Liver (tissue), 9 donors: ENCODE data around the gene TBXT. TPM values are rescaled to one million over a fixed set of nuclear protein-coding genes. Genes with fewer than 3 reads are reported as not detected.

ENCODE experiments used
- DNase-seq: peaks from one replicate; pipeline ENCODE4 v3.0.0-alpha.2; 2017; ENCODE audit warnings: low spot score
- H3K27ac ChIP-seq, 2 donors: one replicate each; pipeline ENCODE4 v1.7.0; 2013; ENCODE audit warnings: inconsistent platforms in 2 of 2, low read length in 2 of 2, control low read depth in 1 of 2, low read depth in 1 of 2, mild to moderate bottlenecking in 1 of 2
- H3K27me3 ChIP-seq, 4 donors: one replicate each; pipeline versions ENCODE4 v1.6.1 to v1.7.0; 2013; ENCODE audit warnings: low read length in 3 of 4, inconsistent platforms in 1 of 4, mild to moderate bottlenecking in 1 of 4, moderate library complexity in 1 of 4; ENCODE audit not compliant: control insufficient read depth in 4 of 4, insufficient read depth in 4 of 4
- H3K36me3 ChIP-seq, 4 donors: one replicate each; pipeline versions ENCODE4 v1.6.1 to v1.7.0; 2013; ENCODE audit warnings: low read length in 3 of 4, mild to moderate bottlenecking in 3 of 4, low read depth in 1 of 4, moderate library complexity in 1 of 4; ENCODE audit not compliant: control insufficient read depth in 4 of 4, insufficient read depth in 3 of 4
- H3K4me1 ChIP-seq, 4 donors: one replicate each; pipeline versions ENCODE4 v1.6.1 to v1.7.0; 2013; ENCODE audit warnings: low read length in 3 of 4, mild to moderate bottlenecking in 3 of 4, moderate library complexity in 1 of 4; ENCODE audit not compliant: control insufficient read depth in 4 of 4, insufficient read depth in 4 of 4
- H3K4me3 ChIP-seq, 3 donors: one replicate each; pipeline versions ENCODE4 v1.6.1 to v1.7.0; 2013; ENCODE audit warnings: low read length in 3 of 3, control low read depth in 1 of 3, low read depth in 1 of 3, mild to moderate bottlenecking in 1 of 3
- H3K9ac ChIP-seq, 2 donors: one replicate each; pipeline ENCODE4 v1.7.0; 2013; ENCODE audit warnings: low read length in 2 of 2, mild to moderate bottlenecking in 2 of 2, moderate library complexity in 2 of 2, control low read depth in 1 of 2, low read depth in 1 of 2
- H3K9me3 ChIP-seq, 4 donors: one replicate each; pipeline versions ENCODE4 v1.6.1 to v1.7.0; 2013; ENCODE audit warnings: low read length in 3 of 4; ENCODE audit not compliant: control insufficient read depth in 4 of 4
- ATF3 ChIP-seq: IDR thresholded peaks from 2 replicates; pipeline ENCODE4 v1.6.1; 2016; ENCODE audit warnings: antibody characterized with exemption
- CTCF ChIP-seq: fragments of 150-350 bp; IDR thresholded peaks from 2 replicates; pipeline ENCODE4 v1.5.1; 2017; ENCODE audit warnings: improper control_type of control experiment, low read depth, low read length; ENCODE audit not compliant: missing input control
- EGR1 ChIP-seq, 2 donors: IDR thresholded peaks; 2 replicates each; pipeline ENCODE4 v1.6.1; 2016 to 2018; ENCODE audit warnings: antibody characterized with exemption in 2 of 2, low read depth in 2 of 2
- FOXA1 ChIP-seq: IDR thresholded peaks from 2 replicates; pipeline ENCODE4 v1.6.1; 2016; ENCODE audit warnings: antibody characterized with exemption
- FOXA2 ChIP-seq: IDR thresholded peaks from 2 replicates; pipeline ENCODE4 v1.6.1; 2016; ENCODE audit warnings: antibody characterized with exemption
- GABPA ChIP-seq, 2 donors: IDR thresholded peaks in 1 of 2; conservative IDR thresholded peaks in 1 of 2; 2 replicates each; pipeline ENCODE4 v1.6.1; 2016; ENCODE audit warnings: antibody characterized with exemption in 2 of 2, mild to moderate bottlenecking in 1 of 2, moderate library complexity in 1 of 2
- HNF4A ChIP-seq, 2 donors: conservative IDR thresholded peaks; 2 replicates each; pipeline ENCODE4 v1.6.1; 2016; ENCODE audit warnings: antibody characterized with exemption in 2 of 2, mild to moderate bottlenecking in 2 of 2
- HNF4G ChIP-seq: IDR thresholded peaks from 2 replicates; pipeline ENCODE4 v1.6.1; 2016; ENCODE audit warnings: antibody characterized with exemption
- JUND ChIP-seq, 2 donors: IDR thresholded peaks; 2 replicates each; pipeline ENCODE4 v1.6.1; 2016; ENCODE audit warnings: antibody characterized with exemption in 2 of 2
- MAX ChIP-seq: IDR thresholded peaks from 2 replicates; pipeline ENCODE4 v1.6.1; 2016; ENCODE audit warnings: antibody characterized with exemption
- NR2F2 ChIP-seq: IDR thresholded peaks from 2 replicates; pipeline ENCODE4 v1.6.1; 2016; ENCODE audit warnings: antibody characterized with exemption
- RAD21 ChIP-seq, 2 donors: IDR thresholded peaks; 2 replicates each; pipeline ENCODE4 v1.6.1; 2016; ENCODE audit warnings: antibody characterized with exemption in 2 of 2, mild to moderate bottlenecking in 2 of 2
- RXRA ChIP-seq, 2 donors: IDR thresholded peaks; 2 replicates each; pipeline ENCODE4 v1.6.1; 2017 to 2018; ENCODE audit warnings: antibody characterized with exemption in 2 of 2, mild to moderate bottlenecking in 1 of 2
- SP1 ChIP-seq: IDR thresholded peaks from 2 replicates; pipeline ENCODE4 v1.6.1; 2018; ENCODE audit warnings: antibody characterized with exemption, mild to moderate bottlenecking
- YY1 ChIP-seq: IDR thresholded peaks from 2 replicates; pipeline ENCODE4 v1.6.1; 2016; ENCODE audit warnings: antibody characterized with exemption, mild to moderate bottlenecking
- WGBS: extraction: QIAGEN DNeasy Blood & Tissue Kit; methylation state at CpG from one replicate; pipeline ENCODE4 v1.1.7; 2013; 5-methylcytosine and 5-hydroxymethylcytosine counted together
- polyA plus RNA-seq, 2 donors: library from polyadenylated mRNA; stranded (reverse) in 1 of 2; unstranded in 1 of 2; fragments of 200-250 nt in 1 of 2; fragments of >200 nt in 1 of 2; fragmentation: Nextera tagmentation in 1 of 2; extraction: Ambion mirVana in 1 of 2; gene quantifications; one replicate each; pipeline versions ENCODE4 v1.2.1 to v1.2.3, GENCODE V29; 2013 to 2015
- total RNA-seq, 2 donors: library from RNA; depleted of rRNA; stranded (reverse); fragments of >200 nt; gene quantifications; one replicate each; pipeline ENCODE4 v1.2.3, GENCODE V29; 2014
- donor health status: healthy.
- donor health status: healthy.
- donor health status: healthy.
- donor health status: healthy.
- donor health status: healthy.

Gene TBXT
- total and polyA plus RNA-seq, 4 donors = not detected

- H3K36me3 ChIP-seq = no peaks in the 10 kb centered on the region
- no peak overlapping the region for H3K27ac ChIP-seq
- no peak for TF ChIP-seq SP1
- TF ChIP-seq GABPA (IDR thresholded peaks at IDR 0.05 in 1 of 2, conservative IDR thresholded peaks at IDR 0.05 in 1 of 2) = no peak
- no peak for TF ChIP-seq CTCF
- no peak for TF ChIP-seq RXRA (IDR thresholded peaks at IDR 0.05)
- no peak for TF ChIP-seq FOXA1
- no peak overlapping the region for H3K4me3 ChIP-seq
- WGBS = 19% methylated on average over 5 of the region's 5 CpGs
- no peak overlapping the region for H3K9ac ChIP-seq
- no peak for DNase-seq
- peaks cover 0 to 7% (median 2%) of the 10 kb centered on the region in 4 donors for H3K4me1 ChIP-seq
- H3K9me3 ChIP-seq = no peaks in the 10 kb centered on the region
- H3K27me3 ChIP-seq = peaks cover 0 to 14% (median 5%) of the 10 kb centered on the region in 4 donors
Observed at GRCh38 chr6:166174031-166174430, 6.4 kb upstream of the TBXT start.

- 12% methylated on average over 9 of the region's 9 CpGs for WGBS
- no peaks in the 10 kb centered on the region for H3K9me3 ChIP-seq
- no peak for DNase-seq
- H3K36me3 ChIP-seq = no peaks in the 10 kb centered on the region
- no peak overlapping the region for H3K4me3 ChIP-seq
- H3K4me1 ChIP-seq = peaks cover under 1 to 13% (median 6%) of the 10 kb centered on the region in 4 donors
- TF ChIP-seq SP1 = no peak
- TF ChIP-seq FOXA2 = no peak
- TF ChIP-seq RXRA (IDR thresholded peaks at IDR 0.05) = no peak
- TF ChIP-seq GABPA (IDR thresholded peaks at IDR 0.05 in 1 of 2, conservative IDR thresholded peaks at IDR 0.05 in 1 of 2) = no peak
- TF ChIP-seq JUND (IDR thresholded peaks at IDR 0.05) = no peak
- no peak for TF ChIP-seq MAX
- TF ChIP-seq CTCF = no peak
- no peak for TF ChIP-seq EGR1 (IDR thresholded peaks at IDR 0.05; ENCODE audit: low read depth in 2 of 2)
- TF ChIP-seq FOXA1 = no peak
- no peak for TF ChIP-seq NR2F2
- no peak for TF ChIP-seq HNF4G
- TF ChIP-seq HNF4A (conservative IDR thresholded peaks at IDR 0.05) = no peak
- H3K9ac ChIP-seq = no peak overlapping the region
- no peak overlapping the region for H3K27ac ChIP-seq
- H3K27me3 ChIP-seq = peaks cover 3 to 14% (median 7%) of the 10 kb centered on the region in 4 donors
Observed at GRCh38 chr6:166173281-166173951, 5.8 kb upstream of the TBXT start.

GRCh38 chr6:166172546-166172945, 4.9 kb upstream of the TBXT start:
- Histone ChIP-seq H3K27me3 (peaks cover 3 to 16% (median 10%) of the 10 kb centered on the region in 4 donors), H3K9me3 (no peaks in the 10 kb centered on the region), H3K4me3 (no peak overlapping the region), H3K4me1 (peaks cover 7 to 19% (median 9%) of the 10 kb centered on the region in 4 donors), H3K9ac (no peak overlapping the region), H3K27ac (no peak overlapping the region), H3K36me3 (no peaks in the 10 kb centered on the region)
- TF ChIP-seq NR2F2 (no peak), JUND (IDR thresholded peaks at IDR 0.05) (no peak), RAD21 (IDR thresholded peaks at IDR 0.05) (no peak), CTCF (no peak), YY1 (no peak), ATF3 (no peak), EGR1 (IDR thresholded peaks at IDR 0.05; ENCODE audit: low read depth in 2 of 2) (no peak)
- 71% methylated on average over 3 of the region's 3 CpGs for WGBS
- DNase-seq = no peak
